A673 (cell line): ENCODE measurements around the gene DLGAP1.

ENCODE experiments used
- EZH2 ChIP-seq: fragments of 200-600 bp; sonication (generic); IDR thresholded peaks from 2 replicates; pipeline ENCODE4 v1.6.1; 2017; ENCODE audit warnings: borderline replicate concordance, low read depth, mild to moderate bottlenecking, mixed read lengths, antibody characterized with exemption, low read length; ENCODE audit not compliant: poor library complexity, severe bottlenecking
- TF ChIP-seq, protein P1 (sequence below): fragments of 300-800, 200-600 bp; sonication (generic); conservative IDR thresholded peaks from 2 replicates; pipeline ENCODE4 v1.5.1; 2017; ENCODE audit warnings: low read depth, mild to moderate bottlenecking, antibody characterized with exemption, low read length, moderate library complexity, mixed read lengths

GRCh38 chr18:3611313-3612090 is 843.6 kb downstream of the DLGAP1 start:
- TF ChIP-seq, protein P1, sequence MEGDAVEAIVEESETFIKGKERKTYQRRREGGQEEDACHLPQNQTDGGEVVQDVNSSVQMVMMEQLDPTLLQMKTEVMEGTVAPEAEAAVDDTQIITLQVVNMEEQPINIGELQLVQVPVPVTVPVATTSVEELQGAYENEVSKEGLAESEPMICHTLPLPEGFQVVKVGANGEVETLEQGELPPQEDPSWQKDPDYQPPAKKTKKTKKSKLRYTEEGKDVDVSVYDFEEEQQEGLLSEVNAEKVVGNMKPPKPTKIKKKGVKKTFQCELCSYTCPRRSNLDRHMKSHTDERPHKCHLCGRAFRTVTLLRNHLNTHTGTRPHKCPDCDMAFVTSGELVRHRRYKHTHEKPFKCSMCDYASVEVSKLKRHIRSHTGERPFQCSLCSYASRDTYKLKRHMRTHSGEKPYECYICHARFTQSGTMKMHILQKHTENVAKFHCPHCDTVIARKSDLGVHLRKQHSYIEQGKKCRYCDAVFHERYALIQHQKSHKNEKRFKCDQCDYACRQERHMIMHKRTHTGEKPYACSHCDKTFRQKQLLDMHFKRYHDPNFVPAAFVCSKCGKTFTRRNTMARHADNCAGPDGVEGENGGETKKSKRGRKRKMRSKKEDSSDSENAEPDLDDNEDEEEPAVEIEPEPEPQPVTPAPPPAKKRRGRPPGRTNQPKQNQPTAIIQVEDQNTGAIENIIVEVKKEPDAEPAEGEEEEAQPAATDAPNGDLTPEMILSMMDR, result no peak
- no peak for TF ChIP-seq EZH2
